HepG2 (cell line): ENCODE data around the gene SP7. TPM values are rescaled to one million over a fixed set of nuclear protein-coding genes. Genes with fewer than 3 reads are reported as not detected.
A peak's percentile ranks its signal among the peaks of the same experiment; 100 is the strongest.

ENCODE experiments used
- BRCA1 ChIP-seq: sonication (generic); formaldehyde crosslinking; IDR thresholded peaks from 2 replicates; pipeline ENCODE4 v1.4.0; 2020; ENCODE audit warnings: missing genetic modification reagents
- CEBPG ChIP-seq: IDR thresholded peaks from 2 replicates; pipeline ENCODE4 v1.6.1; 2016
- ESRRA ChIP-seq: sonication (generic); formaldehyde crosslinking; IDR thresholded peaks from 2 replicates; pipeline ENCODE4 v1.5.1; 2020; ENCODE audit warnings: mild to moderate bottlenecking, low read depth, missing genetic modification reagents
- ETV6 ChIP-seq: sonication (generic); formaldehyde crosslinking; conservative IDR thresholded peaks from 2 replicates; pipeline ENCODE4 v1.4.0; 2020; ENCODE audit warnings: missing genetic modification reagents
- GRHL1 ChIP-seq: sonication (generic); formaldehyde crosslinking; conservative IDR thresholded peaks from 2 replicates; pipeline ENCODE4 v1.8.0; 2022; ENCODE audit warnings: missing genetic modification reagents
- IRF1 ChIP-seq: sonication (generic); formaldehyde crosslinking; IDR thresholded peaks from 2 replicates; pipeline ENCODE4 v1.4.0; 2020; ENCODE audit warnings: low read depth, mild to moderate bottlenecking, missing genetic modification reagents
- MED13 ChIP-seq: sonication (generic); formaldehyde crosslinking; IDR thresholded peaks from 2 replicates; pipeline ENCODE4 v1.5.0; 2020; ENCODE audit warnings: missing genetic modification reagents
- MIER2 ChIP-seq: IDR thresholded peaks from 2 replicates; pipeline ENCODE4 v1.6.1; 2016; ENCODE audit warnings: missing biosample characterization, missing genetic modification reagents
- NFIB ChIP-seq: sonication (generic); formaldehyde crosslinking; IDR thresholded peaks from 2 replicates; pipeline ENCODE4 v1.9.0; 2021; ENCODE audit warnings: missing genetic modification reagents, mild to moderate bottlenecking, borderline replicate concordance
- ONECUT2 ChIP-seq: sonication (generic); formaldehyde crosslinking; IDR thresholded peaks from 2 replicates; pipeline ENCODE4 v1.4.0; 2020; ENCODE audit warnings: missing genetic modification reagents
- RERE ChIP-seq: IDR thresholded peaks from 2 replicates; pipeline ENCODE4 v1.6.1; 2016; ENCODE audit warnings: low read depth, missing genetic modification reagents, missing compliant biosample characterization
- RORA ChIP-seq: sonication (generic); formaldehyde crosslinking; IDR thresholded peaks from 2 replicates; pipeline ENCODE4 v1.5.0; 2020; ENCODE audit warnings: mild to moderate bottlenecking, missing genetic modification reagents, moderate library complexity
- SOX13 ChIP-seq, 3 experiments: fragments of 450-650 bp in 1 of 3; sonication (generic) in 1 of 3; formaldehyde crosslinking in 1 of 3; IDR thresholded peaks in 2 of 3; conservative IDR thresholded peaks in 1 of 3; 2 replicates each; pipeline versions ENCODE4 v1.5.0 to v1.6.1; 2016 to 2020; ENCODE audit warnings: antibody characterized with exemption in 1 of 3, mild to moderate bottlenecking in 1 of 3, missing compliant biosample characterization in 1 of 3, missing genetic modification reagents in 1 of 3, moderate library complexity in 1 of 3
- SRY ChIP-seq: sonication (generic); formaldehyde crosslinking; IDR thresholded peaks from 2 replicates; pipeline ENCODE4 v1.8.0; 2022; ENCODE audit warnings: mild to moderate bottlenecking, missing genetic modification reagents
- ZNF34 ChIP-seq: sonication (generic); formaldehyde crosslinking; IDR thresholded peaks from 2 replicates; pipeline ENCODE4 v1.4.0; 2020; ENCODE audit warnings: mild to moderate bottlenecking, missing genetic modification reagents, borderline replicate concordance
- ZNF367 ChIP-seq: sonication (generic); formaldehyde crosslinking; IDR thresholded peaks from 2 replicates; pipeline ENCODE4 v1.4.0; 2020; ENCODE audit warnings: missing genetic modification reagents, borderline replicate concordance
- ZNF446 ChIP-seq: sonication (generic); formaldehyde crosslinking; IDR thresholded peaks from 2 replicates; pipeline ENCODE4 v1.5.0; 2020; ENCODE audit warnings: mild to moderate bottlenecking, missing genetic modification reagents
- ZNF484 ChIP-seq: sonication (generic); formaldehyde crosslinking; IDR thresholded peaks from 2 replicates; pipeline ENCODE4 v1.5.1; 2020; ENCODE audit warnings: mild to moderate bottlenecking, low read depth, missing genetic modification reagents, borderline replicate concordance
- ZNF570 ChIP-seq: sonication (generic); formaldehyde crosslinking; IDR thresholded peaks from 2 replicates; pipeline ENCODE4 v1.4.0; 2020; ENCODE audit warnings: mild to moderate bottlenecking, missing genetic modification reagents, borderline replicate concordance
- ZNF572 ChIP-seq: sonication (generic); formaldehyde crosslinking; IDR thresholded peaks from 2 replicates; pipeline ENCODE4 v1.5.1; 2020; ENCODE audit warnings: mild to moderate bottlenecking, missing genetic modification reagents
- ZNF598 ChIP-seq: sonication (generic); formaldehyde crosslinking; IDR thresholded peaks from 2 replicates; pipeline ENCODE4 v1.5.1; 2020; ENCODE audit warnings: mild to moderate bottlenecking, missing genetic modification reagents, borderline replicate concordance
- ZNF652 ChIP-seq: IDR thresholded peaks from 2 replicates; pipeline ENCODE4 v1.6.1; 2016; ENCODE audit warnings: low read depth, borderline replicate concordance
- polyA plus RNA-seq, 8 experiments: library from polyadenylated mRNA; depleted of rRNA in 3 of 8; stranded (reverse) in 7 of 8; unstranded in 1 of 8; fragments of >200 nt; fragmentation: Illumina TruSeq in 4 of 8; extraction: Trizol in 4 of 8; gene quantifications; 2 replicates each; pipeline versions ENCODE4 v1.2.1 to v1.2.3, GENCODE V29; 2011 to 2016; ENCODE audit warnings: low read depth in 4 of 8, missing spikeins in 1 of 8, mixed read lengths in 1 of 8; ENCODE audit not compliant: insufficient read depth in 1 of 8
- total RNA-seq, 5 experiments: library from RNA; depleted of rRNA; stranded (reverse); fragments of >200 nt; fragmentation: Illumina TruSeq; extraction: Trizol; gene quantifications; 2 replicates each; pipeline ENCODE4 v1.2.3, GENCODE V29; 2016; ENCODE audit warnings: low read depth in 1 of 5

Gene SP7
- total and polyA plus RNA-seq, 2 of the 13 experiments (the other 11 are each of a cell fraction or from before 2014, with no cell fraction given): not detected

GRCh38 chr12:53299454-53300180 lies 36.5 kb downstream of the SP7 start, which contains the start of gene MYG1 (continued):
- no peak; the same call in 1 of the 2 replicates for TF ChIP-seq RERE (CRISPR knock-in tag)
- TF ChIP-seq RORA (CRISPR knock-in tag): no peak
- TF ChIP-seq ZNF572 (CRISPR knock-in tag): 0 out of 2 replicates have a peak, but pooled peaks have one; percentile 16
- no peak for TF ChIP-seq GRHL1
- TF ChIP-seq ZNF652 (CRISPR knock-in tag): no peak
- no peak for TF ChIP-seq SRY (CRISPR knock-in tag)
- TF ChIP-seq NFIB (CRISPR knock-in tag): no peak
- TF ChIP-seq CEBPG (CRISPR knock-in tag): no peak
- TF ChIP-seq MIER2 (CRISPR knock-in tag): no peak
- TF ChIP-seq ETV6 (CRISPR knock-in tag): peak; percentile 47; the same call in 1 of the 2 replicates
- TF ChIP-seq ESRRA (CRISPR knock-in tag): peak; percentile 71; the same call in 1 of the 2 replicates
- TF ChIP-seq ZNF446: 0 out of 2 replicates have a peak, but pooled peaks have one; percentile 19
- no peak for TF ChIP-seq ZNF570 (CRISPR knock-in tag)
- no peak; the same call in 1 of the 2 replicates for TF ChIP-seq ZNF598 (CRISPR knock-in tag)
- no peak for TF ChIP-seq BRCA1
- no peak for TF ChIP-seq ZNF484
- no peak; the same call in 1 of the 2 replicates for TF ChIP-seq MED13
- TF ChIP-seq ONECUT2 (CRISPR knock-in tag): peak; percentile 59; the same call in 1 of the 2 replicates
- no peak for TF ChIP-seq SOX13 (IDR thresholded peaks at IDR 0.05)
- TF ChIP-seq SOX13 (CRISPR knock-in tag; conservative IDR thresholded peaks at IDR 0.05 in 1 of 2, IDR thresholded peaks at IDR 0.05 in 1 of 2): peak in 1 of 2 experiments; percentile 21; a peak in 2 of 4 replicates
- TF ChIP-seq IRF1: no peak
- 0 out of 2 replicates have a peak, but pooled peaks have one; percentile 55 for TF ChIP-seq ZNF34 (CRISPR knock-in tag)
- TF ChIP-seq ZNF367 (CRISPR knock-in tag): 0 out of 2 replicates have a peak, but pooled peaks have one; percentile 54
